ENCODE measurements around the gene SNX22.
"Not testable (repeated sequence)": the region's sequence is repeated elsewhere in the genome, so short reads cannot be mapped to it uniquely, and the experiment has no call there.

SNX22 gene

DNA sequence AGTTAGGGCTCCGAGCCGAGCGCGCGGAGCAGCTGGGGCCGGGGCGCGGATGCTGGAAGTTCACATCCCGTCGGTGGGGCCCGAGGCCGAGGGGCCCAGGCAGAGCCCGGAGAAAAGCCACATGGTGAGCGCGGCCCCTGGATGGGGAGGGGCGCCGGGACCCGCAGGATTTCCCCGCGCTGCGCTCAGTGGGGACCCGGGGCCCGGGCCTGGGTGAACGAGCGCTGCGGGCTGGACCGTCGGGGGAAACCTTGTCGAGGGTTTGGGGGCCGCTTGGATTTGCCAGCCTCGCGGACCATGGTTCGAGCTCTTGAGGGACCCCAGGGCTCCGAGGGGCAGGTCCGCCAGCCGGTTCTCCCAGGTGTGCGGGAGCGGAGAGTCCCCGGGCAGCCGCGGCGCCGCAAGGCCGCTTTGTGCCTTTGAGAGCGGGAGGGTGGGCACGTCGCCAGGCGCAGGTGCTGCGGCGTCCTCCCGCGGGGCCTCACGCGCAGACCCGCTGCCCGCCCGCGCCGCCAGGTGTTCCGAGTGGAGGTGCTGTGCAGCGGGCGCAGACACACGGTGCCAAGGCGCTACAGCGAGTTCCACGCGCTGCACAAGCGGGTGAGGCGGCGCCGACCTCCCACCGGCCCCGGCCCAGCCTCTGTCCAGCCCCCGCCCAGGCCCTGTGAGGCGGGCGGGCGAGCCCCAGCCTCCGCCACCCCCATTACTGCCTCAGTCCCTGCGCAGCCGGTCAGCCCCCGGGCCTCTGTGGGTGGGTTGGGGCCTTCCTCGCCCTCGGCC, at the start of gene SNX22:
TSS of gene SNX22 (plus strand) at position 5 of the 780 bp plus-strand sequence. CDS start at position 50, 45 bp downstream.
- no peak for DNase-seq (ENCODE audit: low spot score)

DNA sequence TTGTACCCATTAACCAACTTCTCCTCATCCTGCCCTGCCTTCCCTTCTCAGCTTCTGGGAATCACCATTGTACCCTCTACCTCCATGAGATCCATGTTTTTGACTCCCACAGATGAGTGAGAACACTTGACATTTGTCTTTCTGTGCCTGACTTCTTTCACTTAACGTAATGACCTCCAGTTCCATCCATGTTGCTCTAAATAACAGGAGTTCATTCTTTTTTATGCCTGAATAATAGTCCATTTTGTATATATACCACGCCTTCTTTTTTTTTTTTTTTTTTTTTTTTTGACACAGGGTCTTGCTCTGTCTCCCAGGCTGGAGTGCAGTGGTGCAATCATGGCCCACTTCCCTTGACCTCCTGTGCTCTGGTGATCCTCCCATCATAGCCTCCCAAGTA, 49.0 kb upstream of the SNX22 start:
- no peak for DNase-seq (ENCODE audit: low spot score)

DNA sequence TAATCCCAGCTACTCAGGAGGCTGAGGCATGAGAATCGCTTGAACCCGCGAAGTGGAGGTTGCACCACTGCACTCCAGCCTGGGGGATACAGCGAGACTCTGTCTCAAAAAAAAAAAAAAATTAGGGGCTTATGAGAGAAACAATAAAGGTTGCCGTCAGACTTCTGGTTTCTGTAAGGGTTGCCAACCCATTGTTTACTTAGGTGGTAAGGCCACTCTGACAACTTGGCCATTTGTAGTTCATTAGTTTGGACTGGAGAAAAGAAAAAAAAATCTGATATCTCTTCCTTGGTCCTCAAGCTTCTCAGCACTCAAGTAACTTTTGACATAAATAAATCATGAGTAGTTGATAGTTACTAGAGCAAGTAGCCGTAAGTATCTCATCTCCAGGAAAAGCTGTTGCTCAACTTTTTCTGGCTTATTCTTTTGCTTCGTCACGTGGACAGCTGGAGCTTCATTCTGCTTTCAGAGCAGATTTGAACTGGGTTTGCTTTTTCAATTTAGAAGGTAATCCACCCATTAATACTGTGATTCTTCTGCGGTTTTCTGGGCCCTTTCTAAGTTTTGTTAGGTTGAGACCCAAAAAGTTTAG, 46.3 kb upstream of the SNX22 start:
- DNase-seq (ENCODE audit: low spot score) = no peak

DNA sequence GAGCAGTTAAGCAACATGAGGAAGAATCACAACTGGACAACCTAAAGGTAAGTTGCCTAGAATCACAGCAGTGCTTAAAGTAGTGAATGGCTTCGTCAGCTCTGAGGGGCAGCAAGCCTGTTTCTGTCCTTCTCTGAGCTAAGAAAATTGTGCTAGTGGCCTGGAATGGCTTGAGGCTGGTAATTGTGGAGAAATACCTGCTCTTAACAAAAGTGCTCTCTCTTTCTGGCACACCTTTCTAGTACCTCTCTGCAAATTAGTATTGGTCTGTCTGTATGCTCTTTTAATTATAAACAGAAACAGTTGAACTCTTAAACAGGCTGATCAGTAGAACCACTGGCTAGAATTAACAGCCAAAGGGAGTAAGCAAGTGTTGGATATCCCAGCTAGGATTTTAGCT, 44.2 kb upstream of the SNX22 start:
- DNase-seq (ENCODE audit: low spot score) = no peak

DNA sequence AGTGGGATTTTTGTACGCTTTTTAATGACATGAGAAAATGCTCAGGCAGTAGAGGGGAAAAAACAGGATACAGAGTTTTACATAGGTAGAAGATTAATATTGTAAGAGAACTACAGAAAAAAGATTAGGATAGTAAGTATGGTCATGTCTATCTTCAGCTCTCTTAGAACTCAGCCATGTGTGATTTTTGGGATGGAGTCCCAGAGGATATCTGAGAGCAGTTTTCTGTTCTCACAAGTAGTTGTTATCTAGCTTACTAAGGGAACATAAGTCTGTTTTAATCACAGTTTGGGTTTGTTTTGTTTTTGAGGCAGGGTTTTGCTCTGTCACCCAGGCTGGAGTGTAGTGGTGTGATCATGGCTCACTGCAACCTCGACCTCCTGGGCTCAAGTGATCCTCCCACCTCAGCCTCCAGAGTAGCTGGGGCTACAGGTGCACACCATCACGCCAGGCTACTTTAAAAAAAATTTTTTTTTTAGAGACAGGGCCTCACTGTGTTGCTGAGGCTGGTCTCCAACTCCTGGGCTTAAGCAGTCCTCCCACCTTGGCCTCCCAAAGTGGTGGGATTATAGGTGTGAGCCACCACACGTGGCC, 41.3 kb upstream of the SNX22 start:
- not testable (repeated sequence) for DNase-seq (ENCODE audit: low spot score)

DNA sequence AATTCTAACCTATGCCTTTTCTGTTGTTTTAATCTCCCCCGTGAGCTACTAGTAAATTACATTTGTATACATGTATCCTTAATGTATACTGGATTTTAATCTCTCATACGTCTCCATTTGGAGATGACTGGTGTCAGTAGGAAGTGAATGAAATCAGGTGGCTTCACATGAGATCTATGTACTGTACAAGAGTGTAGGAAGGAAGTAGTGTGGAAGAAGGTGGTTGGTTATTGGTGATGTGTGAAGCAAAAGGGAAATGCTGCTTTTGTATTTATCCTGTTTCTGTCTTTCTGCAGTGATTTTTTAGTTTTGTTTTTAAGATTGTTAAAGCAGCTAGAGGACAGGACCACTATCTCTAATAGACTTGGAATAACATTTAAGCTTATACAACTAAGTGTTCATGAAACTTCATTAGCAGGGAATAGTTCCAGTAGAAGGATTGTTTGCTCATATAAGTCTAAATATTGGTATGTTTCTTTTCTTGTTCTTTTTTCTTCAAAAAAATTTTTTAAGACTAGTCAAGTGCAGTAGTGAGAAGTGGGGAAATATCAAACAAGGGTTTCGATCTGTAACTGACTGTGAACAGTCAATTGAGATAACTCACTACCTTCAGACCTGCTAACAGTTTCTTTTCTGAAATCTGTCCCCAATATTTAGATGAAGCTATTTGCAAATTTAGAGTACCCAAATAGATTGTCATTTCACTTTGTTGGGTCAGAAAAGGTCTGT, 40.4 kb upstream of the SNX22 start:
- DNase-seq (ENCODE audit: low spot score) = no peak

DNA sequence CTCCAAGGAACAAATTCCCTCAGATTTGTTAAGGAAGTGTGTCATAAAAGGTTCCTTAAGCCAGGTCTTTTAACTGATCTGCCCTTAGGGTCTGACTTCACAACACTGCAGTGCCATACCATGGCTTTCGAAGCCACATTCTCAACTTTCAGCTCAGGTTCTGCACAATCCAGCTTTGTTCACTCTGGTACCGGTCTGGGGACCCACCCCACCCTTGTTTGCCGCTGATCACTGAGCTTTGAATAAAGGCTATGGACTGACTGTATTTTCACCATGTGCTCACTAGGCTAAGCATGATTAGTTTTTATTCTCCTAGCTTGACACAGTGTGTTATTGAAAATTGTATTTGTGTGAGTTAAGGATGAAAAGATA, 39.9 kb upstream of the SNX22 start:
- no peak for DNase-seq (ENCODE audit: low spot score)

DNA sequence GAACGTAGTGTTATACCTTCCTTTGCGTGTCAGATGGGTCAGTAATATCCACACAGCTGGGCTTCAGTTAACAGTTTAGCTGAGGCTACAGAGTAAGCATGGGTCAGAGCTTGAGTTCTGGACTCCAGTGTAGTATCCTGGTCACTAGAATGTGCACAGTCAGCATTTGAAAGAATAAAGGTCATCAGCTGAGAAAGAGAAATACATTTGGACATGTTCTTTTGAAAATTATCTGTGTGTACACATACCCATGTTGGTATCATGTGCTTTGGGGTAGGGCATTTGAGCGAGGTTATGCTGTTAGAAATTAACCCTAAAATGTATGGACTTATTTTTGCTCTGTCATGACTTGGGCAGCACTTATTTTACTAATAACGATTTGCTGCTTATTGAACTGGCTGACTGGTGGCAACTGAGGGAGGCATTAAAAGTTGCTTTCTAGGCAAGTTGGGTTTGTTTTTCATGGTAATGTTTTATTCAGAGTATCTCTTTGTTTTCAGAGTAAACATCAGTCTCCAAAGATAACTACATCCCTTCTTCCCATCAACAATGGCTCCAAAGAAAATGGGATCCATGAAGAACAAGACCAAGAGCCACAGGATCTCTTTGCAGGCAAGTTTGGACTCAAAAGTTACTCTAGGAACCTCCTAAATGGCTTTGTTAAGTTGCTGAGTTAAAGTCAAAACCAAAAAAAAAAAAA, 39.3 kb upstream of the SNX22 start:
- no peak for DNase-seq (ENCODE audit: low spot score)

DNA sequence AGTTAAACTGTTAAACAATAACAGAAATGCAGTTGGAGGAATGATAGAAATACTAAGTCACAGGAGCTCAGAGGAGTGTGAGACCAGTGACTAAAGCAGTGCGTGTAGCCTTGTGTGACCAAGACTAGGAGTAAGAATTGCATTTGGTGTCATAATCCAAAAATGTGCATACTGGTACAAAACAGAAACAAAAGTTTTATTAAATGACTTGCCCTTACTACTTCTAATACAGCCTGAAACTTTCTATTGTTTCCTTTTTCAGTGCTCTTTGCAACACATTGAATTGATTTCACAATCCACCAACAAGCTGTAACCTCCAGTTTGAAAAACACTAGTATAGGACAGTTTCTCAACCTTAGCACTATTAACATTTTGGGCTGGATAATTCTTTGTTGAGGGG, 38.6 kb upstream of the SNX22 start:
- DNase-seq (ENCODE audit: low spot score) = no peak

DNA sequence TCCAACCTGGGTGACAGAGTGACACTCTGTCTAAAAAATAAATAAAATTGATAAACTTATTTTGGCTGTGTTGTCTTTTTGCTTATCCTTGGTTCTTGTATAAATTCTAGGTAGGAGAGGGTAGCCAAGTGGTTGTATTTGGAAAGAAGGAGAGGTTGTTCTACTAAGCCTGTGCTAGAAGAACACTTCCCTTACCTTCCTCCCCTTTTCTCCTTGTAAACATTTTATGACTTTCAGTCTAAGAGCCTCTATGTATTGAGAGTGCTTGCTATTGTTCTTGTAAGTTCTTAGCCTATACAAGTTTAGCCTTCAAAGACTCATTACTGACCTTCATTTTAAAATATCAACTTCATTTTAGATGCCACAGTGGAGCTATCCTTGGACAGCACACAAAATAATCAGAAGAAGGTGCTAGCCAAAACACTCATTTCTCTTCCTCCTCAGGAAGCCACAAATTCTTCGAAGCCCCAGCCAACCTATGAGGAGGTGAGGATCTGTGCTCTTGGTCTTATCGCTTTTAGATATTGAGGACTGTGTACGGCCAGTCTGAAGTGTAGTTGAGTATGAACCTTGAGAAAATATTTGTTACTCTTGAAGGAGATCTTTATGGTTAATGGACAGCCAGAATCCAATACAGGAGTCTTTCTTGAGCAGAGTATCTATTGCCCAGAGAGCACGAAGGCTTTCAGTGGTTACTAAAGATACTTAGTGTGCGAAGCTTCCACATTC, 33.6 kb upstream of the SNX22 start:
- DNase-seq (ENCODE audit: low spot score) = no peak

DNA sequence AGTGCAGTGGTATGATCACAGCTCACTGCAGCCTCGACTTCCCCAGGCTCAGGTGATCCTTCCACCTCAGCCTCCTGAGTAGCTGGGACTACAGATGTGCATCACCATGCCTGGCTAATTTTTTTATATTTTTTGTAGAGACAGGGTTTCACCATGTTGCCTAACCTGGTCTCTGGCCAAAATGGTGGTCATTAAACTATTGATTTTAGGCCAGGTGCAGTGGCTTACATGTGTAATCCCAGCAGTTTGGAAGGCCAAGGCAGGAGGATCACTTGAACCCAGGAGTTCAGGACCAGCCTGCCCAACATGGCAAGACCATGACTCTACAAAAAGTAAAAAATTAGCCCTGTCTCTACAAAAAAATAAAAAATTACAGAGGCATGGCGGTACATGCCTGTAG, 31.2 kb upstream of the SNX22 start:
- not testable (repeated sequence) for DNase-seq (ENCODE audit: low spot score)

DNA sequence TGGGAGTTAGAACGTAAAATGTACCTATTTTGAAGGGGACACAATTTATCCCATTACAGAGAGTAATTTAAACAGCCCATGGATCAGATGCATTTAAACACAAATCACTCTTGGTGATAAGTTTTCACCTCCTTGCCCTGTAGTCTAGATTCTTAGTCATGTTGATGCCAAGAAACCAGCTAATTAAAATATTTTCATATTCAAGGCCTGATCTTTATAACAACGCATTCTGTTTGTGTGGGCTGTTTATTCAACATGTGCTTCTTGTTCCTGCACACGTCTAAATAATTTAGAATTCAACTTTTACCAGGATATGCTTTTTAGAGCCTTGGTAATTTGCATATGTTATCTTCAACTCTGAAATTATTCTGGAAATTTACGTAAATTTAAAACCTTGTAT, 29.9 kb upstream of the SNX22 start:
- DNase-seq (ENCODE audit: low spot score) = no peak

DNA sequence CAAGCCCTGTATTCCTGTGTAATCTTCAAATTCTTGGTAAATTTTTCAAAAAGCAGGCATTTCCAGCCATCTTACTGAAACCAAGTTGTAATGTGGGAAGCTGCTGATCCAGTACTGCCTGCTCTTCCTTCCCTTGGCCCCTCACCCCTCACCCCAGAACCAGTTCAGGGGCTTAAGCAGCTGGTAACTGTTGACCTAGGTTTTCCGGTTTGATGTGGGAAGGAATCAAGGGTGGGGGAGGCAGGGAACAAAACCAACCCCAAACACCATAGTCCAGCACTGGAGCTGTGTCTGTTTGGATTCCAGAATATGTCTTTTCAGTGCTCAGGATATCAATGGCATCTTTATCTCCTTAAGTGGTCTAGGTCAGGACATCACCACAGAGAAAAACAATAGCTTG, 29.1 kb upstream of the SNX22 start:
- no peak for DNase-seq (ENCODE audit: low spot score)

DNA sequence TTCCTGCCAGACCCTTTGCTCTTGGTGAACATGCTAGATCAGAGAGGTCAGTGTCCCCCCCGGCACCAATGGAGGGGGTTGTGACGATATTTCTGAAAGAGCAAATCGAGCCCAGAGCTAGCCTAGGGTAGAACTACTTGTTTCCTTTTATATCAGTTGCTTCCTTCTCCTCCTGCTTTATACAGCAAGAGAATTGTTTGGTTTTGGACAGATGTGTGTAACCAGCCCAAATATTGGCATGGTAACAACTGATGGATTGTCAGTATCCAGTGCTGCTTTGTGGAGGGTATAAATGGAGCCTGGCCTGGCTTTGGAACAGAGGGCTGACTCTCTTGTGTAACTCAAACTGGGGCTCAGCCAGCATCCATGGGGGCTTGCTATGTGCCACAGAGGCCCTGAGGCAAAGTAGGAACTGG, 28.6 kb upstream of the SNX22 start:
- peak; percentile 97 for DNase-seq (ENCODE audit: low spot score)

DNA sequence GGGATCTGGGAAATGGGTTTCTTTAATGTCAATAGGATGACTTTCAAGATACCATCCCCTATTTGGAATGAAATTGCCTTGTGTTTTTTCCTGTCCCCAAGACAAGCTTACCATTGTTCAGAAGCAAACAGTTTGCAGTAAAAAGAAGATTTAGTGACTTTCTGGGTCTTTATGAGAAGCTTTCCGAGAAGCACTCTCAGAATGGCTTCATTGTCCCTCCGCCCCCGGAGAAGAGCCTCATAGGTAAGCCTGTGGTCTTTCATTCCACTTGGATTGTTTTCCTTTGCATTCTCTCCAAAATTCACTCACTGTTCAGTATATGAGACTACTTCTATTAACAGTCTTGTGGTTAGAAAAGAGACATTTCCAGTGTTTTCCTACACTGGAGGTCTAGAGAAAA, 25.6 kb upstream of the SNX22 start:
- no peak for DNase-seq (ENCODE audit: low spot score)

DNA sequence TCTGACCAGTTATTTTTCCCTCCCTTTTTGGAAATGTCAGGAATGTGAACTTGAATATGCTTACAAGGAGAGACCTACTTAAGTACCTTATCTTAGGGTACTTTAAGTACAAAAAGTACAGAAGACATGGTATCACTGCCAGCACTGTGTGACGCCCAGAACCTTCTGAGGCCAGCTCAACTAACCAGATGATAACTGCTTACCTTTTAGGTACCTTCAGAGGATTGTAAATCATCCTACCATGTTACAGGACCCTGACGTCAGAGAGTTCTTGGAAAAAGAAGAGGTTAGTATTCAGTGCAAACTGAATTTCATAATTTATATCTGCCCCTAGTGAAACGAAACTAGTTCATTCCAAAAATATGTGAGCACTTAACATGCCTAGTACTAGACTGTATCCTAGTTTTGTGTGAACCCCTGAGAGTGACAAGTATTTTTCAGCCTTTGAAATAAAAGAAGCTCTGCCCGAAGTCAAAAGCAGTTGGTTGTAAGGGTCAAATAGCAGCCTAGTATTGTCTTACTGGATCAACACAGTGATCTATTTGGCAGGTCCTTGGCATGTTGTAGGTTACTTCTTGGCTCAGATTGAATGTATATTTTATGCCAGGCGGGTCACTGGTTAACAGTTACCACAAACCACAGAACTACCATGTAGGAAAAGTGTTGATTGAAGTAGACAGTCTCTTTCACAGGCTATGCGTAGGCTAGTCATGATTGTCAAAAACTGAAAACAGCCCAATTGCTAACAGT, 23.8 kb upstream of the SNX22 start:
- DNase-seq (ENCODE audit: low spot score) = no peak

DNA sequence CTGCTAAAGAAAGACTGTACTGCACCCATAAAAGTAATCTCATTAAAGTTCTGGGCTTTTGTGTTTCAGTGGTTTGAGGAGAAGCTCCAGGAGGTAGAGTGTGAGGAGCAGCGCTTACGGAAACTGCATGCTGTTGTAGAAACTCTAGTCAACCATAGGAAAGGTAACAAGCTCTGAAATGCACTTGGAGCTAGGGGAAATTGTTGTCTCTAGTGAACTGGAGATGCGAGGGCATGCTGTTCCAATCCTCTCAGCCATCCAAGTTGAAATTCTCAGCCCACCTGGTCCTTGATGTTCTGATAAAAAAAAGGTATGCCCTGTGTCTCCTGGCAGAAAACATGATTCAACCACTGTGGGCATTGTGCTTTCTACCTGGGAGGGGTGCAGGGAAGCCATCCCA, 21.4 kb upstream of the SNX22 start:
- no peak for DNase-seq (ENCODE audit: low spot score)

DNA sequence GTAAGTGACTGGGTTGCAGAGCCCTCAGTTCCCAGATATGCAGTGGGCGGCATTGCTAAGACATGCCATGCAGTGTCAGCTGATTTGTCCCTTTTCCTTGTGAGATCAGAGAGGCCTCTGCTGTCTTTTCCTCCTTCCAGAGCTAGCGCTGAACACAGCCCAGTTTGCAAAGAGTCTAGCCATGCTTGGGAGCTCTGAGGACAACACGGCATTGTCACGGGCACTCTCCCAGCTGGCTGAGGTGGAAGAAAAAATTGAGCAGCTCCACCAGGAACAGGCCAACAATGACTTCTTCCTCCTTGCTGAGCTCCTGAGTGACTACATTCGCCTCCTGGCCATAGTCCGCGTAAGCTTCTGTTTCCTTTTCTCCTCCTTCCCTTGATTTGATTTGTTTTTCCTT, 20.0 kb upstream of the SNX22 start:
- no peak for DNase-seq (ENCODE audit: low spot score)

DNA sequence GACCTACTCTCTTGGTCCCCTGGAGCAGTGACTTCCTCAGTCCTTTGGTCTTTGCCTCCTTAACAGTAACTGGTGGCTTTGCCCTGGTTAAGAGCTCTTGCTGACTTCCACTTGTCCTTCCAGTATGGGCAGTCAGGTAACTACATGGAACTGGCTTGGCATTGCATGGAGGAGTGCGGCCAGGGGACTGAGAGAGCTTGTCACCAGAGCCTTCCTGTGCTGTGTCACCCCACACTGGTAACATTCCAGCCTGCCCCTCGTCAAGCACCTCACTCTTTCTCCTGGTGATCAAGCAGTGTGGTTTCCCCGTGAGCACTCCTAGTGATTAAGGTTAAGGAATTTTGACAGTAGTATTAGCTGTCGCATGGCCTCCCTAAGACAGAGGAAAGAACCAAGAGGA, 19.3 kb upstream of the SNX22 start:
- no peak for DNase-seq (ENCODE audit: low spot score)

DNA sequence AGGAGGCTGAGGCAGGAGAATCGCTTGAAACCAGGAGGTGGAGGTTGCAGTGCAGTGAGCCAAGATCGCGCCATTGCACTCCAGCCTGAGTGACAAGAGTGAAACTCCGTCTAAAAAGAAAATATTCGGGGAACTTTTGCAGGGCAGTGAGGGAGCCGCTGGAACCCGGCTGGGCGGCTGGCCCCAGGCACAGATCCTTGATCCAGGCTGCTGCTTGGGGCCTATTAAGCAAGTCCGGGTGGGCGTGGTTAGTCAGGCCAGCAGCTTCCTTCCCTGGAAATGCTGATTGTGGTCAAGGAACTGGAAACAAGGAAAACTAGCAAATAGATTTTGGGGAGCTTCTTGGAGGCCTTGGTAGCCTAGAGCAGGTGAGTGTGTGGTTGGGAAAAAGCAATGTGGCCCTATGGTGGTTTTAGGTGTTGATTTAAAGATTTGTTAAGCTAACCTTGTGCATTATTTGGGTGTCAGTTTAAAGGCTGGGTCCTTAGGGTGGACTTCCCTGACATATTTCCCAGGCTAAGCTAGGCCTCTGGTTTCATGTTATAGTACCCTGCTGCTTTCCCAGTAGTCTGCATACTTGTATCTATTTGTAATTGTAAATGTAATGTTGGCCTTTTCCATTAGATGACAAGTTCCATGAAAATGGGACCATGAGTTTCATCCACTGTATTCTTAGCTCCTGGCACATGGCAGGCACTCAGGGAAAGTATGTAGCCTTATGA, 17.7 kb upstream of the SNX22 start:
- no peak for DNase-seq (ENCODE audit: low spot score)
